K562 (cell line): ENCODE data around the gene NDOR1. TPM values are rescaled to one million over a fixed set of nuclear protein-coding genes. Genes with fewer than 3 reads are reported as not detected.

Experiments used
- ASH1L ChIP-seq: fragments of 450-650 bp; IDR thresholded peaks from 2 replicates; pipeline ENCODE4 v1.6.1; 2018; ENCODE audit warnings: borderline replicate concordance, mild to moderate bottlenecking, low read depth; ENCODE audit not compliant: partially characterized antibody
- CBX2 ChIP-seq: fragments of 200-600 bp; sonication (generic); IDR thresholded peaks from one replicate; pipeline ENCODE4 v1.6.1; 2012; ENCODE audit warnings: mild to moderate bottlenecking, low read length, inconsistent platforms; ENCODE audit not compliant: insufficient read depth, poor library complexity, severe bottlenecking
- ESRRB ChIP-seq: fragments of 250-450 bp; sonication (Bioruptor Pico); IDR thresholded peaks from 2 replicates; pipeline ENCODE4 v1.5.0; 2020; ENCODE audit warnings: mild to moderate bottlenecking, moderate library complexity, borderline replicate concordance
- KLF1 ChIP-seq: fragments of 450-650 bp; IDR thresholded peaks from 2 replicates; pipeline ENCODE4 v1.6.1; 2016; ENCODE audit warnings: missing genetic modification characterization, missing compliant biosample characterization
- MAFK ChIP-seq: IDR thresholded peaks from 2 replicates; pipeline ENCODE4 v1.6.1; 2011; ENCODE audit warnings: low read length, improper control_type of control experiment
- MED1 ChIP-seq: sonication (generic); formaldehyde crosslinking; IDR thresholded peaks from 2 replicates; pipeline ENCODE4 v1.8.1; 2023; ENCODE audit warnings: missing genetic modification reagents, borderline replicate concordance
- NBN ChIP-seq: fragments of 450-650 bp; IDR thresholded peaks from 2 replicates; pipeline ENCODE4 v1.6.1; 2016; ENCODE audit warnings: low read depth, mild to moderate bottlenecking
- NFIX ChIP-seq: fragments of 250-450 bp; sonication (Bioruptor Pico); IDR thresholded peaks from 2 replicates; pipeline ENCODE4 v1.4.0; 2020; ENCODE audit warnings: low read depth, mild to moderate bottlenecking, moderate library complexity
- PPARD ChIP-seq: fragments of 250-450 bp; sonication (Bioruptor Pico); IDR thresholded peaks from 2 replicates; pipeline ENCODE4 v1.8.0; 2022; ENCODE audit warnings: inconsistent platforms, mild to moderate bottlenecking, moderate library complexity
- PYGO2 ChIP-seq: fragments of 450-650 bp; IDR thresholded peaks from 2 replicates; pipeline ENCODE4 v1.6.1; 2016; ENCODE audit warnings: mild to moderate bottlenecking, missing genetic modification characterization, moderate library complexity, missing compliant biosample characterization
- TAF9B ChIP-seq: fragments of 450-650 bp; IDR thresholded peaks from 2 replicates; pipeline ENCODE4 v1.6.1; 2018; ENCODE audit warnings: mild to moderate bottlenecking; ENCODE audit not compliant: partially characterized antibody
- ZNF174 ChIP-seq: fragments of 250-450 bp; sonication (Bioruptor Pico); IDR thresholded peaks from 2 replicates; pipeline ENCODE4 v1.4.0; 2020; ENCODE audit warnings: mild to moderate bottlenecking
- polyA plus RNA-seq, 8 experiments: library from polyadenylated mRNA; depleted of rRNA in 4 of 8; stranded (reverse) in 5 of 8; unstranded in 3 of 8; fragments of >200 nt; fragmentation: Nextera tagmentation in 2 of 8; fragmentation: Illumina TruSeq in 1 of 8; extraction: Ambion mirVana in 2 of 8; extraction: Trizol in 1 of 8; gene quantifications; 2 replicates each; pipeline versions ENCODE4 v1.2.1 to v1.2.3, GENCODE V29; 2011 to 2014; ENCODE audit warnings: inconsistent platforms in 1 of 8, missing spikeins in 1 of 8
- total RNA-seq, 7 experiments: library from RNA; depleted of rRNA in 6 of 7; stranded (reverse); fragments of >200 nt in 6 of 7; fragmentation: Illumina TruSeq in 2 of 7; extraction: Trizol in 2 of 7; gene quantifications; 2 replicates each; pipeline versions ENCODE4 v1.2.1 to v1.2.3, GENCODE V29; 2011 to 2021; ENCODE audit warnings: low replicate concordance in 1 of 7
- TF ChIP-seq, protein P1 (sequence below), 2 experiments: fragments of 150-350 bp in 1 of 2; IDR thresholded peaks; 2 replicates each; pipeline ENCODE4 v1.6.1; 2012 to 2016; ENCODE audit warnings: low read depth in 2 of 2, low read length in 2 of 2, mild to moderate bottlenecking in 1 of 2, moderate library complexity in 1 of 2
- TF ChIP-seq, protein P2 (sequence below): fragments of 450-650 bp; IDR thresholded peaks from 2 replicates; pipeline ENCODE4 v1.7.1; 2018; ENCODE audit warnings: mild to moderate bottlenecking, low read depth; ENCODE audit not compliant: partially characterized antibody
- TF ChIP-seq, protein P3 (sequence below): fragments of 450-650 bp; IDR thresholded peaks from 2 replicates; pipeline ENCODE4 v1.6.1; 2016; ENCODE audit warnings: borderline replicate concordance

Gene NDOR1
- total and polyA plus RNA-seq, 9 of the 15 experiments (the other 6 are each of a cell fraction or from before 2014, with no cell fraction given) = 0.06 to 36.9 (median 6.9) TPM

DNA sequence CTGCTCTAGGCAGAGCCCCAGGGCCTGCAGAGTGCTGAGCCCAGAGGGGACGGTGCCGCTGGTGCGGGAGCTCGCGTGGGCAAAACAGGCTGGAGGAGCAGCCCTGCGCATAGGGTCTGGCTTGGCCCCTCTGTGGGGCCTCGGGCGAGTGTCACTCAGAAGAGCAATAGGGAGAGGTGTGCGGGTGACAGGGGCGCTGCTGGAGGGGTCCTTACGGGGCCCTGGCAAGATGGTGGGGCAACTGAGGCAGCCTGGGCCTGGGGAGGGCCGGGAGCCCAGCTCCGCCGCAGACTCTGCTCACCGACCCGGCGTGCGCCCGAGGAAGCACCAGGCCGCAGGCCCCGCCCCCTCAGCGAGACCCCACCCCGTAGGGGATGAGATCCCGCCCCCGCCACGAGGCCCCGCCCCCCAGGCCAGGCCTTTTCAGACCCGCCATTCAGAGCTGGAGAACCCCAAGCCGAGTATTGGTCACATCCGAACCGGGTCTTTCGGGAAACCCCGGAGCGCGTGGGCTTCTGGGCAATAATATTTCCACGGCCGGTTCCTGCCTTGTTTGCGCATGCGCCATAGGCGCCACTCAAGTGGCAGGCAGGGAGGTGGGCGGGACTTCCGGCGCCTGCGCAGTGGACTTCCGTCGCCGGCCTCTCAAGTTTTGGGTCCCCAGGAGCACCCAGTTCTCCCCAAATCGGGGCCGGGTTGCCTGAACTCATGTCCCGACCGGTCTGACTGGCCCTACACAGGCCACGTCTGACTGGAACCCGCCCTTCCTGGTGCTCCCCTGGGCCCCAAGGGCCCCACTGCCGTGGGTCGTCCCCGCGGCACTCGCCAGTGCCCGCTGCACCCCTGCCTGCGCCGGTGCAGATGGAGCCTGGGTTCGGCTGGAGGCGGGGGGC, 17.8 kb downstream of the NDOR1 start (continued):
- TF ChIP-seq, protein P1, sequence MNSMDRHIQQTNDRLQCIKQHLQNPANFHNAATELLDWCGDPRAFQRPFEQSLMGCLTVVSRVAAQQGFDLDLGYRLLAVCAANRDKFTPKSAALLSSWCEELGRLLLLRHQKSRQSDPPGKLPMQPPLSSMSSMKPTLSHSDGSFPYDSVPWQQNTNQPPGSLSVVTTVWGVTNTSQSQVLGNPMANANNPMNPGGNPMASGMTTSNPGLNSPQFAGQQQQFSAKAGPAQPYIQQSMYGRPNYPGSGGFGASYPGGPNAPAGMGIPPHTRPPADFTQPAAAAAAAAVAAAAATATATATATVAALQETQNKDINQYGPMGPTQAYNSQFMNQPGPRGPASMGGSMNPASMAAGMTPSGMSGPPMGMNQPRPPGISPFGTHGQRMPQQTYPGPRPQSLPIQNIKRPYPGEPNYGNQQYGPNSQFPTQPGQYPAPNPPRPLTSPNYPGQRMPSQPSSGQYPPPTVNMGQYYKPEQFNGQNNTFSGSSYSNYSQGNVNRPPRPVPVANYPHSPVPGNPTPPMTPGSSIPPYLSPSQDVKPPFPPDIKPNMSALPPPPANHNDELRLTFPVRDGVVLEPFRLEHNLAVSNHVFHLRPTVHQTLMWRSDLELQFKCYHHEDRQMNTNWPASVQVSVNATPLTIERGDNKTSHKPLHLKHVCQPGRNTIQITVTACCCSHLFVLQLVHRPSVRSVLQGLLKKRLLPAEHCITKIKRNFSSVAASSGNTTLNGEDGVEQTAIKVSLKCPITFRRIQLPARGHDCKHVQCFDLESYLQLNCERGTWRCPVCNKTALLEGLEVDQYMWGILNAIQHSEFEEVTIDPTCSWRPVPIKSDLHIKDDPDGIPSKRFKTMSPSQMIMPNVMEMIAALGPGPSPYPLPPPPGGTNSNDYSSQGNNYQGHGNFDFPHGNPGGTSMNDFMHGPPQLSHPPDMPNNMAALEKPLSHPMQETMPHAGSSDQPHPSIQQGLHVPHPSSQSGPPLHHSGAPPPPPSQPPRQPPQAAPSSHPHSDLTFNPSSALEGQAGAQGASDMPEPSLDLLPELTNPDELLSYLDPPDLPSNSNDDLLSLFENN (IDR thresholded peaks at IDR 0.05; ENCODE audit: low read depth in 2 of 2, low read length in 2 of 2) = no peak; a peak in 1 of 4 replicates
- TF ChIP-seq, protein P2, sequence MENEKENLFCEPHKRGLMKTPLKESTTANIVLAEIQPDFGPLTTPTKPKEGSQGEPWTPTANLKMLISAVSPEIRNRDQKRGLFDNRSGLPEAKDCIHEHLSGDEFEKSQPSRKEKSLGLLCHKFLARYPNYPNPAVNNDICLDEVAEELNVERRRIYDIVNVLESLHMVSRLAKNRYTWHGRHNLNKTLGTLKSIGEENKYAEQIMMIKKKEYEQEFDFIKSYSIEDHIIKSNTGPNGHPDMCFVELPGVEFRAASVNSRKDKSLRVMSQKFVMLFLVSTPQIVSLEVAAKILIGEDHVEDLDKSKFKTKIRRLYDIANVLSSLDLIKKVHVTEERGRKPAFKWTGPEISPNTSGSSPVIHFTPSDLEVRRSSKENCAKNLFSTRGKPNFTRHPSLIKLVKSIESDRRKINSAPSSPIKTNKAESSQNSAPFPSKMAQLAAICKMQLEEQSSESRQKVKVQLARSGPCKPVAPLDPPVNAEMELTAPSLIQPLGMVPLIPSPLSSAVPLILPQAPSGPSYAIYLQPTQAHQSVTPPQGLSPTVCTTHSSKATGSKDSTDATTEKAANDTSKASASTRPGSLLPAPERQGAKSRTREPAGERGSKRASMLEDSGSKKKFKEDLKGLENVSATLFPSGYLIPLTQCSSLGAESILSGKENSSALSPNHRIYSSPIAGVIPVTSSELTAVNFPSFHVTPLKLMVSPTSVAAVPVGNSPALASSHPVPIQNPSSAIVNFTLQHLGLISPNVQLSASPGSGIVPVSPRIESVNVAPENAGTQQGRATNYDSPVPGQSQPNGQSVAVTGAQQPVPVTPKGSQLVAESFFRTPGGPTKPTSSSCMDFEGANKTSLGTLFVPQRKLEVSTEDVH = no peak
- TF ChIP-seq PPARD (CRISPR knock-in tag) = no peak
- no peak for TF ChIP-seq ESRRB
- no peak for TF ChIP-seq ZNF174 (CRISPR knock-in tag)
- no peak for TF ChIP-seq ASH1L
- TF ChIP-seq MED1 (CRISPR knock-in tag) = no peak
- TF ChIP-seq, protein P3, sequence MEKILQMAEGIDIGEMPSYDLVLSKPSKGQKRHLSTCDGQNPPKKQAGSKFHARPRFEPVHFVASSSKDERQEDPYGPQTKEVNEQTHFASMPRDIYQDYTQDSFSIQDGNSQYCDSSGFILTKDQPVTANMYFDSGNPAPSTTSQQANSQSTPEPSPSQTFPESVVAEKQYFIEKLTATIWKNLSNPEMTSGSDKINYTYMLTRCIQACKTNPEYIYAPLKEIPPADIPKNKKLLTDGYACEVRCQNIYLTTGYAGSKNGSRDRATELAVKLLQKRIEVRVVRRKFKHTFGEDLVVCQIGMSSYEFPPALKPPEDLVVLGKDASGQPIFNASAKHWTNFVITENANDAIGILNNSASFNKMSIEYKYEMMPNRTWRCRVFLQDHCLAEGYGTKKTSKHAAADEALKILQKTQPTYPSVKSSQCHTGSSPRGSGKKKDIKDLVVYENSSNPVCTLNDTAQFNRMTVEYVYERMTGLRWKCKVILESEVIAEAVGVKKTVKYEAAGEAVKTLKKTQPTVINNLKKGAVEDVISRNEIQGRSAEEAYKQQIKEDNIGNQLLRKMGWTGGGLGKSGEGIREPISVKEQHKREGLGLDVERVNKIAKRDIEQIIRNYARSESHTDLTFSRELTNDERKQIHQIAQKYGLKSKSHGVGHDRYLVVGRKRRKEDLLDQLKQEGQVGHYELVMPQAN = no peak
- TF ChIP-seq TAF9B = no peak
- no peak for TF ChIP-seq NFIX (CRISPR knock-in tag)
- TF ChIP-seq KLF1 (tag) = no peak
- no peak for TF ChIP-seq NBN
- no peak for TF ChIP-seq PYGO2 (tag)
- TF ChIP-seq CBX2 = no peak
- no peak for TF ChIP-seq MAFK
